ENCODE data around the gene THAP12.

DNA sequence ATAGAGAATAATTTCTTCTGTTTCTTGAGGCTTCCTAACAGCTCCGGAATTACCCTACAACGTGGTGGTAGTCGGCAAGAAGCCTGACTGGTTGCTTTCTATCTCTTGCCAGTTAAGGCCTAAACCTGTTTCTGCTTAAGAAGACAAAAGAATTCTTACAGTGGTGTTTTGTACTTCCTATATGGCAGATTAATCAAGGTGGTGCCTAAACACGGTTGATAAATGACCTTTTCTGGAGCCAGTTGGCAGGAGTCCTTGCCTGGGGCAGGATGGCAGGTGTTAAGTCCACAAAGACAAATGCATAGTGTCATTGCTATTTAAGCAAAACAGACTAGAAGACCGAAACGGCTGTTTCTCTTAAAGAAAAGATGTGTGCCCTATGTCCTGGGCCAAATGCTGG, 10.1 kb upstream of the THAP12 start:
- TF ChIP-seq, protein P1, sequence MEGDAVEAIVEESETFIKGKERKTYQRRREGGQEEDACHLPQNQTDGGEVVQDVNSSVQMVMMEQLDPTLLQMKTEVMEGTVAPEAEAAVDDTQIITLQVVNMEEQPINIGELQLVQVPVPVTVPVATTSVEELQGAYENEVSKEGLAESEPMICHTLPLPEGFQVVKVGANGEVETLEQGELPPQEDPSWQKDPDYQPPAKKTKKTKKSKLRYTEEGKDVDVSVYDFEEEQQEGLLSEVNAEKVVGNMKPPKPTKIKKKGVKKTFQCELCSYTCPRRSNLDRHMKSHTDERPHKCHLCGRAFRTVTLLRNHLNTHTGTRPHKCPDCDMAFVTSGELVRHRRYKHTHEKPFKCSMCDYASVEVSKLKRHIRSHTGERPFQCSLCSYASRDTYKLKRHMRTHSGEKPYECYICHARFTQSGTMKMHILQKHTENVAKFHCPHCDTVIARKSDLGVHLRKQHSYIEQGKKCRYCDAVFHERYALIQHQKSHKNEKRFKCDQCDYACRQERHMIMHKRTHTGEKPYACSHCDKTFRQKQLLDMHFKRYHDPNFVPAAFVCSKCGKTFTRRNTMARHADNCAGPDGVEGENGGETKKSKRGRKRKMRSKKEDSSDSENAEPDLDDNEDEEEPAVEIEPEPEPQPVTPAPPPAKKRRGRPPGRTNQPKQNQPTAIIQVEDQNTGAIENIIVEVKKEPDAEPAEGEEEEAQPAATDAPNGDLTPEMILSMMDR (IDR thresholded peaks at IDR 0.05) = no peak
- no peak for TF ChIP-seq ZFX (IDR thresholded peaks at IDR 0.05; ENCODE audit: borderline replicate concordance)

Measured in 22Rv1 (cell line).